NCI-H2196 treated with DMSO at 0.1 percent for 48 hours (cell line): ENCODE results near the gene AOPEP.
A peak's percentile ranks its signal among the peaks of the same experiment; 100 is the strongest.
"Not testable (repeated sequence)": the region's sequence is repeated elsewhere in the genome, so short reads cannot be mapped to it uniquely, and the experiment has no call there.

Source experiments
- DNase-seq: peaks from one replicate; lab custom pipeline; 2025; ENCODE audit not compliant: unreplicated experiment; lab: John Stamatoyannopoulos, UW

Gene AOPEP

DNA sequence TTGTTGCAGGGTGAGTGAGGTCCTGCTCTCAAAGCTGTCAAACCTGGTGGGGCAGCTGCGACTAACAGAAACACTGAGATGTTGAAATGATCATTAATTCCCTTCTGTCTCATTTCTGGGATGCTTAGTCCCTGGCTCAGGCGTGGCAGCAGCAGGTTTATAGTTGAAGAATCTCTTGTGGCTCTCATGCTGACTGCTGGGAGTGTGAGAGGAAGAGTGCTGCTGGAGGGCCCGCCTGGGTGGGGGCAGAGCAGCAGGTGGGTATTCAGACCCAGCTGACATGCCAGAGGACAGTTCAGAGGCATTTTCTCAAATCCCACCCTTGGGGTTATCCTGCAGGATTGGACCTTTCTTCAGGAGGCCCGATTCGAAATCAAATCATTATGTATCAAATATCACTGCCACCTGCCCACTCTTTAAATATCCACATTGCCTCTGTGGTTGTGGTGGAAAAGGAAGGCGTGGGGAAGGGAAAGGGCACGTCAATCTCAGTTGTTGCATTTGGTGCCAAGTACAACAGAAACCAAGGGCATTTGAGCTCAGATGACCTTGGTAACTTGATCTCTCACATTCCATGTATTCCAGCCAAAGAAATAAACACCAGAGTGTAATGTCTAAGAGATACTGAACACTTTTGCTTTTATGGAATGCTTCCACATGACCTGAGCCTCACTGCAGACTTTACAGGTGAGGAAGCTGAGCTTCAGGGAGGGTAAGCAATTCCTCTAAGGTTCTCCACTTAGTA lies 224.3 kb downstream of the AOPEP start:
- DNase-seq = peak; percentile 41

DNA sequence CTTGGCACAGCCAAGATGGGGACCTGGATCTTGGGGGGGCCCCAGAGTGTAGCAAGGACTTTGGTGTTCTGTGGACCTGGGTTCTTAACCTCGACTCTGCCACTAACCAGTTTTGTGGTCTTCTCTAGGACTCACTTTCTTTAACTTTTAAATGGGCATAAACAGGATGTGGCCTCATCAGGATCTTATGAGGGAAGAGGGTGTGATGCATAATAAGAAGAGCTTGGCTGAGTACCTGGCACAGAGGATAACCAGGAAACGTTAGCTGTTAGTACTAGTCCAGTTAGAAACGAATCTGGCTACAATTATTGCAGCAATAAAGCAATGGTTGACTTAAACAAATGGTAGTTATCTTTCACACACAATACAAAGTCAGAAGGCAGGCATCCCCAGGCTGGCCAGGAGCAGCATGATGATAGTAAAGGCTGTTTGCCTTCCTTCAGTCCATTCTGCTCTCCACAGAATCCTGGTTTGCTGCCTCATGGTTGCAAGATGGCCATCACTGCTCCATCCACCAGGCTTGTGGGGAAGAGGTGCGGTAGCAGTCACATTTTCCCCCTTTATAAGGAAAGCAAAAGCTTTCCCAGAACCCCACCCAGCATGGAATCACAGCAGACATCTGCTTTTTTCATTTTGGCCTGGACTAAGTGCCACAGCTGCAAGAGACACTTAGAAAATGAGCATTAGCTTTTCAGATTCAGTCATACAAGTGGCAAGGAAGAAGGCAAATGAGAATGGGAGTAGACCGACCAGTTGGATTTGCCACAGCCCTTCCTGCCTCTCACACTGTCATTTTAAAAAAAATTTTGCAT lies 225.0 kb downstream of the AOPEP start:
- DNase-seq = no peak

DNA sequence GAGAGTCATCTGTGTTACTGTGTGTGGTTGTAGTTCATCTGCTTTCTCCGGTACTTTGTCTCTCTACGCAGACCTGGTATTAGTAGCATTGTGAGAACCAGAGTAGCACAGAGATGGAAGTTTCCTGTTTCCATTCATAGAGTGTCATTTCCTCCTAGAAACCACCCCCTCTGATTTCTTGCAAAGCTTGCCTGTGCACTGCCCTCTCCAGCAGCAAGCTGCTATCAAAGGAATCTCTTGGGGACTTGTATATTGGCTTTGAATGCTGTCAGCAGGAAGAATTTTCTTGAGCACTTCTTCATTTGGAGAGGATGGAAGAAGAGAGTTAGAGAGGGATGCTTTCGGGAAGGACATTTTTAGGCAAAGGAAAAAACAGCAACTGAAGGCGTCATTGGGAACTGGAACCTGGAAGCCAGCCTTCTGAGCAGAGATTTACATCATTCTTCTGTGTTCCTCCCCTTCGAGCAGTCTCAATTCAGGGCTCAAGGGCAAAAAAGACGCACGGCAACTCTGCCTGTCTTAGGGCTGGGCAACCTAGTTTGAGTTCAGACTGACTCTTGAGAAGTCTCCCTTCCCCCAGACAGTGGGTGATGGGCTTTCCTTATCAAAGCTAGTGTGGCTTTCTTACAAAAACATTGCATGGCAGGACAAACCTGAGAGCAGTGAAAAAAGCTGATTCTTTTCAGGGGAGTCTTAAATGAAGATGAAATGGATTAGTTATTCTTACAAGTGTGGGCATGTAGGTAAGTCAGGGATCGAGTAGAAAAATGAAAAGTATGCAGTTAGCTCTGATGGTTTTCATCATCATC lies 226.3 kb downstream of the AOPEP start:
- DNase-seq = no peak

DNA sequence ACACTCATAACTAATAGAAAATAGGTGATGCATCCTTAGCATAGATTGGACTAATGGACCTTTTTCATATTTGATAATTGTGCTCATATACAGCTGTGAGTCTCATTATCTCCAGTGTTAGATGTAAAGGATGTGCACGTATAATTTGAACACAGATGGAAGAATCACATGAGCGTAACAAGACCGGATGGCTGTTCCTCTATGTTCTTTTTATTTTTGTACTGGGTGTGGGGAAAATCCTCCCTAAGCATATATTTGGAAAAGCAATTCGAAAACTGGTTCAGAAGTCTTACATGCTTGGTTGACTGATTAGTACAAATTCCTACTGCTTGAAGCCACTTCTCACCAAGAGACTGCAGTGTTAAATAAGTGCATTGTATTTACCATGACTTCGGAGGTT lies 230.2 kb downstream of the AOPEP start:
- no peak for DNase-seq

GRCh38 chr9:94960964-94961363 lies 234.5 kb downstream of the AOPEP start:
- no peak for DNase-seq

- DNase-seq = no peak
Measured at GRCh38 chr9:94961870-94962269, 235.4 kb downstream of the AOPEP start.

DNA sequence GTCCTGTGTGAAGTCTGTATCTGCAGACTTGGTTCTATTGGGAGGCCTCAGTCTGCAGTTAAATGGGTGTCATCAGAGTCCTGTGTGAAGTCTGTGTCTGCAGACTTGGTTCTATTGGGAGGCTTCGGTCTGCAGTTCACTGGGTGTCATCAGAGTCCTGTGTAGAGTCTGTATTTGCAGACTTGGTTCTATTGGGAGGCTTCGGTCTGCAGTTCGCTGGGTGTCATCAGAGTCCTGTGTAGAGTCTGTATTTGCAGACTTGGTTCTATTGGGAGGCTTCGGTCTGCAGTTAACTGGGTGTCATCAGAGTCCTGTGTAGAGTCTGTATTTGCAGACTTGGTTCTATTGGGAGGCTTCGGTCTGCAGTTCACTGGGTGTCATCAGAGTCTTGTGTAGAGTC lies 239.1 kb downstream of the AOPEP start:
- DNase-seq = not testable (repeated sequence)

- DNase-seq = not testable (repeated sequence)
Measured at GRCh38 chr9:94966046-94966445, 239.5 kb downstream of the AOPEP start.

DNA sequence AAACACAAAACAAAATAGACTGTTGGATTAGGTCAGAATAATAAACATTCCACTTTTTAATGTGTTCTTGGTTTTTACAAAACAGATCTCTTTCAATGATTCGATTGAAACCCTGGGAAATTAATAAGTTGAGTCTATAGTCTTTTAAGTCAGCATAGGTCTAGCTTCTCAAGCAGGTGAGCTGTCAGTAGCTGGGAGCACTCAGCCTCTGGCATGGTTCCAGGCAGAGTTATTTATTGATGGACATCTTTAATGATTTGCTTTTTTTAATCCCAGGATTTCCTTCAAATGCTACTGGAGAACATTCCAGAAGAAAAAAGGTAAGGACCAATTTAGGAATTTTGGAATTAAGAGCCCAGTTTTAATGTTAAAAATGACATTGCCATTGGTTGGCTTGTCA lies 241.0 kb downstream of the AOPEP start:
- no peak for DNase-seq

DNA sequence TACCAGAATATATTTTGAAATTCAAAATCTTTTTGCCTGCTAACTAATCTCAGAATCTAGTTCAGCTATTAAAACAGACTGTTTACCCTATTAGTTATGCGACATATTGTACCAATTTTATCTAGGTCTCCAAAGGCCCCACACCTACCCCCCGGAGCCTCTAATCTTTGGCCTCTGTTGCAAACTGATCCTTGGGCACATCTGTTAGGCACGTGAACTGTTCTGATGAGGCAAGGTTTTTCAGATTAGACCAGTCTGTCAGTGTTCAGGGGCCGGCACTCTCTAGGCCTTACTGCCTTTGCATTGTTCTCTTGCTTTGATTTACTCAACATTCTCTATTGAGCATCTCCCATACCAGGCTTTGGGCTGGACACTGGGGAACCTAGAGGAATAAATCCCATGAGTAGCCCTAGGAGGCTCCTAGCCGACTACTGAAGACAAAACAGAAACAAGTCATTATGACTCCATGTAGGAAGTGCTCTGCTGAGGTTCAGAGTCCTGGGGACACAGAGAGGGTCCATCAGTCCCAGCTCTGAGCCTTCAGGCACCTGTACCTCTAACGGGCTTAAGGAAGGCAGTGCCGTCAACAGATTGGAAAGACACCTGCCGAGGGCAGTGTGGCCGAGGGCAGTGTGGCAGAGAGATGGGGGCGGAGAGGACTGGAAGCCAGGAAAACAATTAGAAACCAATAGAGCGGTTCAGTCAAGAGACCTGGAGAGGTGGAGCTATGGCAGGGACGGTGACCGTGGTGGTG lies 245.1 kb downstream of the AOPEP start:
- DNase-seq = no peak

GRCh38 chr9:94973451-94973941 lies 247.0 kb downstream of the AOPEP start:
- DNase-seq = no peak

- DNase-seq = no peak
Measured at GRCh38 chr9:94974154-94974879, 247.8 kb downstream of the AOPEP start.

GRCh38 chr9:94975480-94975879 lies 249.0 kb downstream of the AOPEP start:
- no peak for DNase-seq

DNA sequence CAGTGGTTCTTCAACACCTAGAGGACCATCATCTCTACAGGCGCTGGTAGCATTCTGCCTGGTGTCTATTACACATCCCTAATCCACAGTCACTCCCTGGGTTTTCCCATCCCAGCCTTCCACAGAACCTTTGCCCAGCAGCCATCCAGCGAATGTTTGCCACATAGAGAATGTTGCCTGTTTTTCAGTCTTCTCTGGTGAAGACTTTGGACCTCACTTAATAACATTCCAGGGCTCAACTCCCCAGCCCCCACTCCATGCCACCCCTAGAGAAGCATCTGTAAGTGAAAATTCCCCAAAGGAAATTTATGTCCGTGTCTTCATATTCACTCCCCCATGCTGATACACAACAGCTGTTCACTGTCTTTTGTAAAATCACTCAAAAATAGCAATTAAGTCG lies 249.6 kb downstream of the AOPEP start:
- DNase-seq = no peak

GRCh38 chr9:94977416-94977815 lies 250.9 kb downstream of the AOPEP start:
- DNase-seq = no peak

DNA sequence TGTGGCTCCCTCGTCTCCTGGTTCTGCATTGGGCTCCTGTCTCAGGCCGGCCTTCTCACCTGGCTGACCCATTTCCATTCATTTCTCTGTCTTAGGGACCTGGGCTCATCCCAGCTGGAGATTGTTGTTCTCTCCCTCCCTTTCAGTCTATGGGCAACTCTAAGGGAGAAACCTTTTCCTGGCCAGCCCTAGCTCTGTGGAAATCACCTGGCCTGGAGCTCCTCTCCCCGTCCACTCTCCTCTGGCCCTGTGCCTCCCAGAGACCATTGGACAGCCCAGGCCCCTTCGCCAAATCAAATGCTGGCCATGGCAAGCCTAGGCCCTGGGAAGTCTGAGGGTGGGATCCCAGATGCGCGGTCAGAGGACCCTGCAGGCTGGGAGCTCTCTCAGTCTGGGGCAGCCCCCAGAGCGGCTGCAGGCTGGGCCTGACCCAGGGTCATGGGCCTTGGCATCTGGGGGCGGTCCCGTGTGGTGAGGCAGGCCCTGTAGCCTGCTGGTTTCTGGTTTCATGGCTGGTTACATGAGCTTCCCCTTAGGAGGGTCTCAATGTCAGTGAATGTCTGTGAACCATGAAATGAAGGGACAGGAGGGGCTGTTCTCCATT lies 253.5 kb downstream of the AOPEP start:
- DNase-seq = no peak

GRCh38 chr9:94980947-94981722 lies 254.6 kb downstream of the AOPEP start:
- DNase-seq = no peak

DNA sequence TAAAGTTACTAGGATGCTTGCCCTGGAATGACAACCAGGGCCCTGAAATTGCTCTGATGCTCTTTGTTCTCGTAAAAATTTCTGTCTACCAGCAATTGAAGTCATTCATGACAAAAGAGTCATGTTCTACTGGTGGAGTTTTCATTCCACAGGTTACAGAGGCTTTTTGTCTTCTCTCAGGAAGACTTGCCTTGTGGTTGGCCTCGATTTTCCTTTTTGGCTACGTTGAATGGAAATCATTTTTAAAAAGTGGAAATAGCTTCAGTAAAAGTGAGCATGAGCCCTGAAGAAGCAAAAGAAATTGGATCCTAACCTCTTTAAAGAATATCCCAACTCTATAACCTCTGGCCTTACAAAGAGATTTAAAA lies 255.2 kb downstream of the AOPEP start:
- DNase-seq = no peak

DNA sequence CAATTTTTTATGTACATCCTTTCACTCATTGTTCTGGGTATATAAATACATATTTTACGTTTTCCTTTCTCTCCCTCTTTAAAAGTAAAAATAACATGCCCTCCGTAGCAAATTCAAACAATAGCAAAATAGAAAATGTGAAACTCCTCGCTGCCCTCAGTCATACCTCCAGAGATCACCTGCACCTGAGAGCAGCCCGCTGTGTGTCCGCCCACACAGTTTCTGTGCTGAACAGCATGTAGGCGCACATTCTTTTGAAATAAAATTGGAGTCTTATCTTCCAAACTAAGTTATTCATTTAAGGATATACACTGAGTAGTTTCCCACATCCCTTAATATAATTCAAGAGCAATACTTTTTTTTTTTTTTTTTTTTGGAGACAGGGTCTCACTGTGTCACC lies 255.7 kb downstream of the AOPEP start:
- no peak for DNase-seq
